ENCODE data around the gene FIBCD1. TPM values are rescaled to one million over a fixed set of nuclear protein-coding genes. Genes with fewer than 3 reads are reported as not detected.
A peak's percentile ranks its signal among the peaks of the same experiment; 100 is the strongest.

FIBCD1 gene
- total RNA-seq, 4 donors from 2014 or later = 0.40 to 0.83 (median 0.42) TPM; not detected in 1

GRCh38 chr9:130886981-130887380 is 52.1 kb downstream of the FIBCD1 start:
- 88% methylated on average over 21 of the region's 23 CpGs for WGBS
- H3K9me3 ChIP-seq = no peaks in the 10 kb centered on the region
- no peak overlapping the region for H3K4me3 ChIP-seq
- H3K36me3 ChIP-seq = peaks cover 72 to 100% (median 95%) of the 10 kb centered on the region in 4 donors
- DNase-seq (ENCODE audit: extremely low spot score) = no peak
- H3K27me3 ChIP-seq = no peaks in the 10 kb centered on the region
- peak overlapping the region in 3 of 4 donors; percentile 20 to 54 (median 50) for H3K27ac ChIP-seq (replicated peaks in 1 of 4)
- TF ChIP-seq EP300 (IDR thresholded peaks at IDR 0.05) (no peak), POLR2A (IDR thresholded peaks at IDR 0.05; ENCODE audit: low read depth) (no peak), CTCF (IDR thresholded peaks at IDR 0.05) (no peak), POLR2AphosphoS5 (IDR thresholded peaks at IDR 0.05) (no peak)
- H3K4me1 ChIP-seq = peaks cover 0 to 61% (median 43%) of the 10 kb centered on the region in 4 donors
- intact Hi-C loops (cut with DNase I) = no loop called here

- no peaks in the 10 kb centered on the region for H3K27me3 ChIP-seq
- intact Hi-C loops (cut with DNase I) = no loop called here
- 78% methylated on average over 28 of the region's 35 CpGs for WGBS
Measured at GRCh38 chr9:130885484-130886375, 53.3 kb downstream of the FIBCD1 start.

GRCh38 chr9:130884542-130885483 is 54.2 kb downstream of the FIBCD1 start:
- no peak overlapping the region for H3K4me3 ChIP-seq
- DNase-seq (ENCODE audit: extremely low spot score) = no peak
- peak overlapping the region in 3 of 4 donors; percentile 20 to 54 (median 43) for H3K27ac ChIP-seq (replicated peaks in 1 of 4)
- 83% methylated on average over 23 of the region's 47 CpGs for WGBS
- H3K27me3 ChIP-seq = no peaks in the 10 kb centered on the region
- peaks cover 83 to 100% (median 100%) of the 10 kb centered on the region in 4 donors for H3K36me3 ChIP-seq
- no peaks in the 10 kb centered on the region for H3K9me3 ChIP-seq
- intact Hi-C loops (cut with DNase I) = no loop called here
- TF ChIP-seq POLR2A (IDR thresholded peaks at IDR 0.05; ENCODE audit: low read depth) (no peak), POLR2AphosphoS5 (IDR thresholded peaks at IDR 0.05) (peak in 1 of 2 donors; percentile 10)
- peaks cover 0 to 44% (median 42%) of the 10 kb centered on the region in 4 donors for H3K4me1 ChIP-seq

More at GRCh38 chr9:130885484-130886375, 53.3 kb downstream of the FIBCD1 start:
- Histone ChIP-seq H3K4me3 (no peak overlapping the region), H3K36me3 (peaks cover 81 to 100% (median 100%) of the 10 kb centered on the region in 4 donors), H3K9me3 (no peaks in the 10 kb centered on the region), H3K4me1 (peaks cover 0 to 49% (median 42%) of the 10 kb centered on the region in 4 donors), H3K27ac (replicated peaks in 1 of 4) (peak overlapping the region in 3 of 4 donors; percentile 20 to 54 (median 43))
- TF ChIP-seq CTCF (IDR thresholded peaks at IDR 0.05) (no peak), POLR2AphosphoS5 (IDR thresholded peaks at IDR 0.05) (no peak), POLR2A (IDR thresholded peaks at IDR 0.05; ENCODE audit: low read depth) (no peak), EP300 (IDR thresholded peaks at IDR 0.05) (no peak)
- DNase-seq (ENCODE audit: extremely low spot score) = no peak

GRCh38 chr9:130884111-130884531 is 54.9 kb downstream of the FIBCD1 start:
- H3K4me1 ChIP-seq = peaks cover 0 to 44% (median 42%) of the 10 kb centered on the region in 4 donors
- intact Hi-C loops (cut with DNase I) = no loop called here
- TF ChIP-seq EP300 (IDR thresholded peaks at IDR 0.05) (no peak), POLR2A (IDR thresholded peaks at IDR 0.05; ENCODE audit: low read depth) (no peak), POLR2AphosphoS5 (IDR thresholded peaks at IDR 0.05) (no peak), CTCF (IDR thresholded peaks at IDR 0.05) (no peak)
- no peaks in the 10 kb centered on the region for H3K9me3 ChIP-seq
- WGBS = 88% methylated on average over 18 of the region's 25 CpGs
- no peak for DNase-seq (ENCODE audit: extremely low spot score)
- peaks cover 88 to 100% (median 100%) of the 10 kb centered on the region in 4 donors for H3K36me3 ChIP-seq
- peak overlapping the region in 1 of 4 donors; percentile 54 for H3K27ac ChIP-seq (replicated peaks in 1 of 4)
- H3K27me3 ChIP-seq = no peaks in the 10 kb centered on the region
- no peak overlapping the region for H3K4me3 ChIP-seq
